Activated naive CD8-positive, alpha-beta T cell treated with anti-CD3 and anti-CD28 coated beads for 36 hours (primary cell): ENCODE results near the gene RGS19. TPM values are rescaled to one million over a fixed set of nuclear protein-coding genes. Genes with fewer than 3 reads are reported as not detected.

Experiments
- DNase-seq: peaks from one replicate; pipeline ENCODE4 v3.0.0; 2021
- H3K27ac Mint-ChIP-seq: one replicate; pipeline ENCODE4 v1.8.0; 2022; ENCODE audit warnings: mild to moderate bottlenecking, moderate library complexity, mixed read lengths
- H3K27me3 Mint-ChIP-seq: one replicate; pipeline ENCODE4 v1.8.0; 2022; ENCODE audit warnings: mild to moderate bottlenecking, mixed read lengths
- H3K36me3 Mint-ChIP-seq: one replicate; pipeline ENCODE4 v1.8.0; 2021; ENCODE audit warnings: mild to moderate bottlenecking, mixed read lengths
- H3K4me1 Mint-ChIP-seq: one replicate; pipeline ENCODE4 v1.8.0; 2021; ENCODE audit warnings: mixed read lengths
- H3K4me3 Mint-ChIP-seq: one replicate; pipeline ENCODE4 v1.8.0; 2022; ENCODE audit warnings: mild to moderate bottlenecking, moderate library complexity, mixed read lengths
- H3K9me3 Mint-ChIP-seq: one replicate; pipeline ENCODE4 v1.8.0; 2022; ENCODE audit warnings: mixed read lengths
- total RNA-seq, 2 experiments: library from RNA; stranded (reverse); gene quantifications; one replicate each; pipeline ENCODE4 v1.2.3, GENCODE V29; 2021

RGS19 gene
- total RNA-seq, 2 experiments from 2014 or later, result 26.4 to 31.8 TPM

DNA sequence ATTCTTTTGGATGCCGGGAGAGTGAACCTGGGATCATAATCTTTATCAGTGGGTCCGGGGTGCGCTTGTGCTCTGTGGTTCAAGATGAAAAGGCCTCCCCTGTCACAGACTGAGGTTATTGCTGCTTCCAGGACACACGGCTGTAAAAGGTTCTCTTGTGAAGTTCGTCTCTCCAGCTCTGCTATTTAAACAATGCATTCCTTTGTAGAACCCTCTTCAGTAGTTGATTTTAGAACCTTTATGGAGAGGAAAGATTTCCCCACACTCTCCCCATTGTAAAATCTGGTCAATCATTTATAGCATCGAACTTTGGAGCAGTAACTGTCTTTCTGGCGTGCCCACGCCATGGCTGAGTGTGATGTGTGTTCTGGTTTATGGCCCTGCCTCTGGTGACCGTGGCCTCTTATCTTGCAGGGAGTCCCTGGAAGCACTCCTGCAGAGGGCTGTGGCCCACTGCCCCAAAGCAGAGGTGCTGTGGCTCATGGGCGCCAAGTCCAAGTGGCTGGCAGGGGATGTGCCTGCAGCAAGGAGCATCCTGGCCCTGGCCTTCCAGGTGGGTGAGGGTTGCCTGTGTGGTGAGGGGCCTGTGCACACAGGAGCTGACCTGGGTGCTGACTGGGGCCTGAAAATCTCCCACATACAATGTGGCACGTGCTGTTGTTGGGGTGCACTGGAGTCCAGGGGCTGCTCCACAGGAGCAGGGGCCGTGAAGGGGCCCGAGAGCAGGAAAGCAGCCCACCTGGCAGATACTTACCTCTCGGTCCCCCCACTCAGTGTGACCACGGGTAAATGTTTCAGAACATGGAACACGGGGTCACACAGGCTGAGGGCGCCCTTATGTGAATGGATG is 55.0 kb downstream of the RGS19 start:
- Mint-ChIP-seq H3K4me3 (no peak overlapping the region), H3K27ac (no peak overlapping the region), H3K36me3 (peaks cover 12% of the 10 kb centered on the region), H3K4me1 (no peaks in the 10 kb centered on the region), H3K9me3 (no peaks in the 10 kb centered on the region), H3K27me3 (no peaks in the 10 kb centered on the region)
- no peak for DNase-seq

DNA sequence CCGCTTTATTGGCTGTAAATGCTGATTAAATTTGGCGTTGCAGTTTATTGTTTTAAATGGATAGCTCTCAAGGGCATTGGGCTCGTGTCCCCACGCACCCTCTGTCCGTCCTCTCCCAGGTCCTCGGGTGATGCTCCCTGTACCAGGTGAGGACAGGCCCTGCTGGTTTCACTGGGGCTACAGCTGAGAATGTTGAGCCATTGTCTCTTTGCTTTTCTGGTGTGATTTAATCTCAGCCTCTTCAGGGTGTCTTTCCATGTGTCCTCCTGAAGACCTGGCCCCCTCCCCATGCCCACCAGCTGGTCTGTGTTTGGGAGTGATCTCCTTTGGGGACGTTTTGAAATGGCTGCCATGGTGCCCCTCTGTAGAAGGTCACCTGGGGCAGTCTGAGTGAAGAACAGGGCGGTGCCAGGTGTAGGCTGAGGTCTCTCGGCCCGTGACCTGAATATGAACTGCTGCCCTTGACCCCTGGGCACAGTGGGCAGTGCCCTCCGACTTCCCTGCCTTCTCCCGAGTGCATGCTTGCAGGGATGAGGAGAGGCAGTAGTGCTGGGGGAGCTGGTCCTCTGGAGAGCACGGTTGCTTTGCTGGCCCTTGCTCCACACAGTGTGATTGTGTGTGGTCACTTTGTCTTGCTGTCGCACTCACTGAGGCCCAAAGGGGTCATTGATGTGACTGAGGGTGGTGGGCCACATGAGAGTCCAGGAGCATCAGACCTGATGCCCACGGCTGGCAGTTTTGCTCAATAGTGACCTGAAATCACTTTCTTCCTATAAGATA is 55.8 kb downstream of the RGS19 start:
- Mint-ChIP-seq H3K9me3 (no peaks in the 10 kb centered on the region), H3K27me3 (no peaks in the 10 kb centered on the region), H3K4me1 (no peaks in the 10 kb centered on the region), H3K4me3 (no peak overlapping the region), H3K27ac (no peak overlapping the region), H3K36me3 (peaks cover 18% of the 10 kb centered on the region)
- no peak for DNase-seq

Other genes with a start within 250 kb of the RGS19 start
- gene ZBTB46, start 248.3 kb downstream of the RGS19 start, total RNA-seq, result under 1 TPM in 1 of 2 experiments, not detected in 1; 0.04 TPM
- not detected for gene ABHD16B, start 218.0 kb downstream of the RGS19 start, total RNA-seq
- gene TPD52L2, start 214.2 kb downstream of the RGS19 start, total RNA-seq, result 10 to 100 TPM; 58.6 to 58.9 TPM
- gene DNAJC5, start 184.4 kb downstream of the RGS19 start, total RNA-seq, result 10 to 100 TPM; 32.1 to 32.9 TPM
- gene UCKL1, start 123.1 kb downstream of the RGS19 start, total RNA-seq, result 10 to 100 TPM; 27.6 to 28.9 TPM
- gene ZNF512B, start 109.6 kb downstream of the RGS19 start, total RNA-seq, result 10 to 100 TPM; 11.6 to 11.8 TPM
- 10 to 100 TPM; 16.7 to 19.3 TPM for gene SAMD10, start 99.9 kb downstream of the RGS19 start, total RNA-seq
- gene PRPF6, start 98.4 kb downstream of the RGS19 start, total RNA-seq, result 10 to 100 TPM; 64.5 to 64.6 TPM
- 1 to 10 TPM; 2.1 to 2.5 TPM for gene C20orf204, start 43.3 kb downstream of the RGS19 start, total RNA-seq
- not detected for gene SOX18, start 29.9 kb downstream of the RGS19 start, total RNA-seq
- gene TCEA2, start 16.3 kb downstream of the RGS19 start, total RNA-seq, result 10 to 100 TPM; 37.8 to 38.6 TPM
- gene OPRL1, start 564 bp upstream of the RGS19 start, total RNA-seq, result under 1 TPM; 0.16 to 0.25 TPM
- gene LKAAEAR1, start 4.9 kb upstream of the RGS19 start, total RNA-seq, result under 1 TPM; 0.47 to 0.50 TPM
- gene NPBWR2, start 28.0 kb upstream of the RGS19 start, total RNA-seq, result not detected
- gene MYT1, start 84.9 kb upstream of the RGS19 start, total RNA-seq, result under 1 TPM in 1 of 2 experiments, not detected in 1; 0.44 TPM
- gene PCMTD2, start 176.2 kb upstream of the RGS19 start, total RNA-seq, result 10 to 100 TPM; 27.5 to 30.0 TPM